HG03571 (cell line): Measurements from ENCODE around the gene CHRNB2.

ENCODE experiments used
- ATAC-seq: cut with Tn5 transposase; IDR thresholded peaks from one replicate; pipeline ENCODE4 v1.9.1; 2021; ENCODE audit not compliant: unreplicated experiment

CHRNB2 gene

GRCh38 chr1:154552036-154552435, 15.5 kb upstream of the CHRNB2 start:
- no peak for ATAC-seq

GRCh38 chr1:154553056-154554030, 14.2 kb upstream of the CHRNB2 start:
- no peak for ATAC-seq

DNA sequence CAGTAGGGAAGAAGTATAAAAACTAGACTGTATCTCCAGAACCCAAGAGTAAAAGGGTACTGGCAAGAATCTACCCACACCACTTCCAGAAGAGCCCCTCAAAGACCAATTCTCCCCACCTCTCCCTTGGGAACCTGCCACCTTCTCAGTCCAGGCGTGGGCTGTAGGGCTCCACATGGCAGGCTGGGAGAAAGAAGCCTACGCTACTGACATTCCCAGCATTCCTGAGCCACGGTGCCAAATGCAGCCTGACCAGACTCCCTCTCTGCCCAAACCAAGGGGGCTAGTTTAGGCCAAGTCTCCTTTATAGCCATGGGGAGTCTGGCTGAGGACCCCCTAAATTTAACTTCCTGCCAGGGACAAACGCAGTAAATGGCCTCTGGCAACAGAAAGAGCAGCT, 11.2 kb upstream of the CHRNB2 start:
- ATAC-seq, result no peak

DNA sequence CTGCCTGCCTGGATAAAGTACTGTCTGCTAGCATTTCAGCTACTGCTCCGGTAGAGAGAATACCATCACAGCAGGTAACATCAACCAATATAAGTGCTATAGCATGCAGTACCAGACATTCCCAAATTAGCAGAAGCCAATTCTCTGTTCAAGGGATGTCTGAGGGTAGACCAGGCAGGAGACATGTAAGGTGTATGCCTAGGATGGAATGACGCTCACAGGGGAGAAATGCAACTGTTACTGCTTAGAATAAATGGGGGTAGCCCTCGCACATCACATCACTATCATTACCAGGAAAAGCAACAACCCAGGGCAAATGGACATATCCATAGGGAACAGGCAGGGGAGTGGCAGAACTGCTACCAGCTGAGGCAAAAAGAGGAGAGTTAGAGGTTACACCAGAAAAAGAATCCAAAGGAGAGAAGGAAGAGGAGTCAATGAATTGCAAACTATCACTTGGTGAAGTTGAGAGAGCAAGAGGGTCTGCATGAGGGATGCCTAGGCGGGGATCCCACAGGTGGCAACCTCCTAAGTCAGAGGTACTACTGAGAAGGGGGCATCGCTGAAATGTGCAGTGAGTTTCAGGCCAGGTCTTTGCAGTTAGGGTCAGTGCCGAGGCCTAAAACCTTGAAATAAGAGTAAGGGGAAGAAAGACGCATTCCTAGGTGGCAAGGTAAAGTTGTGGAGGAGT, 10.2 kb upstream of the CHRNB2 start:
- no peak for ATAC-seq

DNA sequence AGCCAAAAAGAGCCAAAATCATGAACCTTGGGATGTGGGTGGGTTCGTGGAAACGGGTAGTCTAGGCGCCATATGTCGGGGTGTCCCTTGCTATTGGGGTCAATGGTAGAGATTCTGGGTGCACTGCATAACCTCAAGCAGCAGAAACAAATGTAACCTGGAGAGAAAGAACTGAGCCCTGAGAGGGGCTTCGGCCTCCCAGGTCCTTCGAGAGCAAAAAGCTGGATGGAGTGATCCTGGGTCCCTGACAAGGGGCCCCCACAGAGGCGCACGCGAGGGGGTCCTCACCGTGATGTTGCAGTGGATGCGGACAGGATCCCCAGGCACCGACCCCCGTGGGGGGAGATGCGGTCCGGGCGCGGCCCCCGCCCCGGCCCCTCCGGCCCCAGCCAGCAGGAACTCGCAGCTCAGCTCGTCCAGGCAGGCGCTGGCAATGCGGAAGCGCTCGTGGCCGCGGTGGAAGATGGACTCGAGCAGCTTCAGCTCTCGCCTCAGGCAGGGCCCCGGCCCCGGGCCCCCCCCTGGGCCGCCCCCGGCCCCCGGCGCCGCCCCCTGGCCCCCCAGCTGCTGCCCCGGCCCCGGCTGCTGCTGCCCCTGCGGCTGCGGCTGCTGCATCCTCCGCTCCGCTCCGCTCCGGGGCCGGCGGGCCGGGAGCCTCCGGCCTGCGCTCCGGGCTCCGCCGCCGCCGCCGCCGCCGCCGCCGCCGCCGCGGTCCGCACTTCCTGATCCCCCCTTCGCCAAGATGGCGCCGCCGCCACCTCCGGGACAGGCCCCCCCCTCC, 9.4 kb upstream of the CHRNB2 start, which contains the start of gene UBE2Q1:
UBE2Q1 (minus strand) TSS at position 724 of the 781 bp plus-strand sequence; CDS start at position 615, 109 bp downstream.
- peak; percentile 13 for ATAC-seq

DNA sequence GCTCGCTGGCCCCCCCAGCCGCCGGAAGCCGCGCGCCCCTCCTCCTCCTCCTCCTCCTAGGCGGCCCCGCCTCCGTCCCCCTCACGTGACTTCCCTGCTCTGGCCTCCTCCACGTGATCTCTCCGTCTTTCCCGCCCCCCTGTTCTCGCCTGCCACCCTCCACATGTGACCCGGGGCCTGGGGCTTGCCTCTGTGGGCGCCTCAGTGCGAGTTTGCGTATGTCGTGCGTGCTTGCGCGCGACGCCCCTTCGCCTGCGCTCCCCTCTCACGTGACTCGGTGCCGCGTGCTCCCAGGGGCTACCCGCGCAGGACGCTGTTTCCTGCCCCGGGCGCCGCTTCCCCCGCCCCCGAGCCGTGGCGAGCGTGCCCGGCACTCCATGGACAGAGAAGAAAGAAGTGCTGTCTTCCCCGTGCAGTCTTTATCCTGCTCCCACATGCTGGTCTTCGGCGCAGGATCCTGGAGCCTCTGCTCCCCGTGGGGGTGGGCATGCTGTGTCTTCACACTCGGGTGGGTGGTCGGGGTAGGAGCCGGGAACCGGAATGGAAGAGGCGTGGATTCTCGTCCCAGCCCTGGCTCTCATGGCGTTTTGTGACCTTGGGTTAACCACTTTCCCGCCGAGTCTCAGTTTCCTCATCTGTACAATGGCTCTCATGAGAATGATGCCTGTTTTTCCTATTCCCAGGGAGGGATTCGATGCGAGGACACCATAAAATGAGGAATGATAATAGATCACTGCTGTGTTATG, 8.7 kb upstream of the CHRNB2 start:
- peak; percentile 78 for ATAC-seq

DNA sequence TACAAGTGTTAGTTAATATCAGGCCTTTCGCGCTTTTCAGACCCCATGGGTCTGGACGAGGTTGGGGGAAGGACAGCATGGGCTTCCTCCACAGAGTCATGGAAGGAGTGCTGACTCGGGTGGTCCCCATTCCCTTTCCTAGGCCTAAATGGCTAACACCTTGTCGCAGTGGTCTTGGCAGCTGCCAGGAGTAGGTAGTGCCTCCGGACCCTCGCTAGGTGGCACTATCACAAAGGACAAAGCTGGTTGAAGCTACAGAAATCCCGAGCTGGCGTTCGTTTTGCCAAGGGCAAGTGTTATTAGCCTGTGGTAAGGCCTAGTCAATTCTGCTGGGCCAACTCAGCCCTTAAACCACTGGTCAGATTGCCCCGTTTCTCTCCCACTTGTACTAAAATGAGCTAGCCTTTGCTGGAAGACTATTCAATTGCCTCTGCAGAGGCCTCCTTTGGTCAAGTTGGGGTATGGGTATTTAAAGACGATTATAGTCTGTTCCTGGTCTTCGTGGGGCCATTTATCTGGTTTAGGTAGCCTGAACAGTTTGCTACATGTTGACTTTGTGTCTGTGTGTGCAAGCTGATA, 8.0 kb upstream of the CHRNB2 start:
- peak; percentile 46 for ATAC-seq

DNA sequence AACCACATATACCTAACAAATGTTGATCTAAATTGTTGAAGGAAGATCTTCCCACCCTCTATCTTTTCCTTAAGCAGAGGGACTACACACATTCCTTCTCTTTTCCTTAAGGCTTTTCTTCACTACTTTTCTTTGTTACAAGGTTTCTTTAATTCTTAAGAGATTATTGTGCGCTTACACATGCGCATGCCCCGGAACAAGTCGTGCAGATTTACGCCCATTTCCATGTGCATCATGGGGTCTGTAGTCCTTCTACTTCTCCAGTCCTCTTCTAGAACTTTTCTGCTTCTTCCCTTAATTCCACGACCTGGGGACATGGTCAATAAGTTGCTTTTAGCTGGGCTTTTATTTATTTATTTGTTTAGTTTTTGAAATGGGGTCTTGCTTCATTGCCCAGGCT, 1.7 kb upstream of the CHRNB2 start:
- ATAC-seq, result no peak

DNA sequence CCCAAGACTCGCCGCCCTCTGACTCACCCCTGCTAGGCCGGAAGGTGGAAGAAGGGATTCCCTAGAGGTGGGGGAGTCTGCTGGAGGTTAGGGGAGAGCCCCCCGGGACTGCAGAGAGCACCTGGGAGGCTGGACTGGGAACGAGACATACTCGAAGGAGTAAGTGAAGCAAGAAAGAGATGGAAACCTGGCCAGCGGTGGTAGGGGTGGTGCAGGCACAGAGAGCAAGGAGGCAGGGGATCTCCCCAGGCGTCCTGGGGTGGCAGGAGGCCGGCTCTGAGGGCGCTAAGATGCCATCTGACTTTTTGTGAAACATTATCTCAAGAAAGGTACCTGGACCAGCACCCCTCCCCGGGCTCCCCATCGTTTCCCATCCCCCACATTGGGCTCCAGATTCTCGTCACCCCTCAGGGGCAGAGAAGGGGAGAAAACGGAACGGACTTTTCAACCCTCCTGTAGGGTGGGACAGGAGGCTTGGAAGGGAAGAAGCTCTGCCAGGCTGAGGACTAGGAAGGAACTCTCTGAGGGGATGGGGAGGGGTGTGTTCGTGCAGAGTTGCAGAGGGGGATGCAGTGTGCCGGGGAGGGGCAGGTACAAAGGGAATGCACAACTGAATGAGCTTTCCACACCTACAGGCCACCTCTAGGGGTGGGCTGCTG, 708 bp downstream of the CHRNB2 start:
- no peak for ATAC-seq

- ATAC-seq, result no peak
Measured at GRCh38 chr1:154571244-154571963, 3.8 kb downstream of the CHRNB2 start.

GRCh38 chr1:154571964-154572288, 4.3 kb downstream of the CHRNB2 start:
- ATAC-seq, result no peak

- no peak for ATAC-seq
Measured at GRCh38 chr1:154572468-154573167, 5.0 kb downstream of the CHRNB2 start.

GRCh38 chr1:154573168-154573510, 5.6 kb downstream of the CHRNB2 start:
- no peak for ATAC-seq

DNA sequence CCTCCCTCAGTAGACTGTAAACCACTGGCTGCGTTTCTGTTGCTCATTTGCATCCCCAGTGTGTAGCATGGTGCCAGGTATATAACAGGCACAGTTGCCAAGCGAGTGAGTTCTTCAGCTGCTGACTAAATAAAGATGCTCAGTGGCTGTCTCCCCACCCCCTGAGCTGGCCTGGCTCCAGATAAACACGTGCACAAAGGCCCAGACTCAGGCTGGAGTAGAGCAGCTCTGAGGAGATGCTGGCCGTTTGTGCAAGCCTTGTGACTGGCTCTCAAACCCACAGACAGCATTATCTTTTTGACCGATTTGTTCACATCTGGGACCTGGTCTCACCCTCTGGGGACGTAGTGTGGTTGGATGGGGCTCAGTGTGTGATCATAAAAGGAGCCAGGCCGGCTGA, 7.1 kb downstream of the CHRNB2 start:
- ATAC-seq, result no peak

DNA sequence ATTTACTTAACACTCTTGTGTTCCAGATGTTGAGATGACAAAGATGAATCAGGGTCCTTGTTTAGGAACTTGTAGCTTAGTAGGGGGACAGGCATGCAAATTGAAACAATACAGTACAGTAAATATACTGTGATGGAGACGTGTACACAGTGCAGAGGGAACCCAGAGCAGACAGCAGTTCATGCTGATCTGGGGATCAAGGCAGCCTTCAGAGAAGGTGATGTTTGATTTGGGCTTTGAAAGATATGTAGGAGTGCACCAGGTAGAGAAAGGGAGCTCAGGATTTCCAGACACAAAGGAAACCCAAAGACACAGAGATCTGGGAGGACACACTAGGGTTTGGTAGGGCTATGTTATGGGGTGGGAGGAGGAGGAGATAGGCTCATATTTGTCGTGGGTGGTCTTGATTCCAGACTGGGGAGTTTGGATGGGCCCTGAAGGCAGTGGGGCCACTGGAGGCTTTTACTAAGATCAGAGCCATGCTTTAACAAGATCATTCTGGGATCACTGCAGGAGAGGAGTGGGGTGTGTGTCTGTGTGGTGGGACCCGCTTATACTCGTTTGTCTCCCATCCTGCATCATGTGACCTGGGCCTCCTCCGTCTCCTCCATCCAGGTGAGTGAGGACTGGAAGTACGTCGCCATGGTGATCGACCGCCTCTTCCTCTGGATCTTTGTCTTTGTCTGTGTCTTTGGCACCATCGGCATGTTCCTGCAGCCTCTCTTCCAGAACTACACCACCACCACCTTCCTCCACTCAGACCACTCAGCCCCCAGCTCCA, 7.8 kb downstream of the CHRNB2 start:
- ATAC-seq, result no peak

- no peak for ATAC-seq
Measured at GRCh38 chr1:154575951-154576566, 8.5 kb downstream of the CHRNB2 start.

DNA sequence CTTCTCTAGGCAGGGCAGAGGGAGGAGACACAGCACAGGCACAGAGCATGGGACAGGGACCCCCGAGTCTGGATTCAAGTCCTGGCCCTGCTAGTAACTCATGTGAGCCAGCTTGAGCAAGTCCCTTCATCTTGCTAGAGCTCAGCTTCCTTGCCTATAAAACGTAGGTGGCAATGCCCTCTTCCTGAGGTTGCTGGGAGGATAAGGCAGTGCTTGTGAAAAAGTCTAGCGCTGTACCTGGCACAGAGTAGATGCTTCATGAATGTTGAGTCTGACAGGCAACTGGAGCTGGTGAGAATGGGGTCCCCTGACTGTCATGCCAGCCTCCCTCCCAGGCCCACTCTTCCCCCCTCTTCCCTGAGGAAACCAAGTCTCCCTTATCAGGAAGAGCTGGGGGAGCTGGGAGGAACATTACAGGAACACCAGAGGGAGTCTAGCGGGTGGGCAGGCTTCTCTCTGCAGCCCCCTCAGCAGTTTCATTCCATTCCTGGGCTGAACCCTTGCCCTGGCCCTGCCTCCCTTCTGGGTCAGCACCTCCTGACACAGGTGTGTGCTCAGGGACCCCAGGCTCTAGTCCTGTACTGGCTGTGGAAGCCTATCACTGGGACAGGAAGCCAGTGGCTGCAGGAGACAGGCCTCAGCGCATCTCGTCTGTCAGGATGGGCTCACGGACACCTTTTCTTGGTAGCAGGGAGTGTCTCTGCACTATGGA, 9.9 kb downstream of the CHRNB2 start:
- no peak for ATAC-seq
